ENCODE measurements around the gene BATF.

Gene BATF

GRCh38 chr14:75531660-75532317, 9.5 kb downstream of the BATF start:
- H3K4me3 ChIP-seq (replicated peaks; ENCODE audit: insufficient read depth, low read length), result no peak overlapping the region
- DNase-seq (ENCODE audit: low read depth in 1 of 2, low spot score in 1 of 2), result no peak
- TF ChIP-seq SPI1 (IDR thresholded peaks at IDR 0.05; ENCODE audit: borderline replicate concordance, low read depth), result no peak
- TF ChIP-seq GABPA (IDR thresholded peaks at IDR 0.05; ENCODE audit: low read depth), result no peak
- TF ChIP-seq, protein P1, sequence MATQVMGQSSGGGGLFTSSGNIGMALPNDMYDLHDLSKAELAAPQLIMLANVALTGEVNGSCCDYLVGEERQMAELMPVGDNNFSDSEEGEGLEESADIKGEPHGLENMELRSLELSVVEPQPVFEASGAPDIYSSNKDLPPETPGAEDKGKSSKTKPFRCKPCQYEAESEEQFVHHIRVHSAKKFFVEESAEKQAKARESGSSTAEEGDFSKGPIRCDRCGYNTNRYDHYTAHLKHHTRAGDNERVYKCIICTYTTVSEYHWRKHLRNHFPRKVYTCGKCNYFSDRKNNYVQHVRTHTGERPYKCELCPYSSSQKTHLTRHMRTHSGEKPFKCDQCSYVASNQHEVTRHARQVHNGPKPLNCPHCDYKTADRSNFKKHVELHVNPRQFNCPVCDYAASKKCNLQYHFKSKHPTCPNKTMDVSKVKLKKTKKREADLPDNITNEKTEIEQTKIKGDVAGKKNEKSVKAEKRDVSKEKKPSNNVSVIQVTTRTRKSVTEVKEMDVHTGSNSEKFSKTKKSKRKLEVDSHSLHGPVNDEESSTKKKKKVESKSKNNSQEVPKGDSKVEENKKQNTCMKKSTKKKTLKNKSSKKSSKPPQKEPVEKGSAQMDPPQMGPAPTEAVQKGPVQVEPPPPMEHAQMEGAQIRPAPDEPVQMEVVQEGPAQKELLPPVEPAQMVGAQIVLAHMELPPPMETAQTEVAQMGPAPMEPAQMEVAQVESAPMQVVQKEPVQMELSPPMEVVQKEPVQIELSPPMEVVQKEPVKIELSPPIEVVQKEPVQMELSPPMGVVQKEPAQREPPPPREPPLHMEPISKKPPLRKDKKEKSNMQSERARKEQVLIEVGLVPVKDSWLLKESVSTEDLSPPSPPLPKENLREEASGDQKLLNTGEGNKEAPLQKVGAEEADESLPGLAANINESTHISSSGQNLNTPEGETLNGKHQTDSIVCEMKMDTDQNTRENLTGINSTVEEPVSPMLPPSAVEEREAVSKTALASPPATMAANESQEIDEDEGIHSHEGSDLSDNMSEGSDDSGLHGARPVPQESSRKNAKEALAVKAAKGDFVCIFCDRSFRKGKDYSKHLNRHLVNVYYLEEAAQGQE (IDR thresholded peaks at IDR 0.05; ENCODE audit: insufficient replicate concordance, low read depth), result no peak
- no peak for TF ChIP-seq CTCF (IDR thresholded peaks at IDR 0.05; ENCODE audit: insufficient read depth, low read length)
- no peak for TF ChIP-seq POLR2AphosphoS5 (IDR thresholded peaks at IDR 0.05; ENCODE audit: low read depth)
- H3K27me3 ChIP-seq (ENCODE audit: insufficient read depth, poor library complexity, severe bottlenecking), result no peaks in the 10 kb centered on the region
- H3K27ac ChIP-seq (replicated peaks), result no peak overlapping the region

DNA sequence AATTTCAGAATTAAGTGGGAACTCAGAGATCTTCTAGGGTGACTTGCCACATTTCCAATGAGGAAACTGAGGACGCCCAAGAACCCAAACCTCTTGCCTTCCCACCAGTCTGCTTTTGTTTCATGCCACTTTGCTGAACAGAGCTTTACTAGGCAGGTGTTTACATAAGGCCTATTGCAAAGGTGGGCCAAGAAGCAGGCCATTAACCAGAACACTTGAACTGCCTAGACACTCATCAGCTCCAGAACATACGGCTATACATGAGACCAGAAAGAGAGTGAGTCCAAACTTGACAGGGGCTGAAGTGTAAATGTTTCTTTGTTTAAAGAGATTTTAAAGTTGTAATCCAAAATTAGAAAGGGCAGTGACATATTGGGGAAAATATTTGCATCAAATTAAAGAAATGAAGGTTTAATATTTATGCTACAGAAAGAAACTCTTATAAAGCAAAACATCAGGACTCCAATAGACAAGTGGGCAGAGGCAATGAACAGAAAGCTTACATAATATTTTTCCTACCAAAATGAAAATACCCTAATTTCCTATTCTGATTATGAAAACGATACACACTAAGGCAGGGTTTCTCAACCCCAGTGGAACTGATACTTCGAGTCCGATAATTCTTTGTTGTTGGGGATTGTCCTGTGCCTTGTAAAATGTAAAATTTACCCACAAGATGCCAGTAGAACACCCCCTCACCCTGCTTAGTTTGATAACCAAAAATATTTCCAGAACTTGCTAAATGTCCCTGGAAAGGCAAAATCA, 11.7 kb downstream of the BATF start:
- Histone ChIP-seq H3K27ac (replicated peaks) (no peak overlapping the region), H3K27me3 (ENCODE audit: insufficient read depth, poor library complexity, severe bottlenecking) (no peaks in the 10 kb centered on the region), H3K4me3 (replicated peaks; ENCODE audit: insufficient read depth, low read length) (no peak overlapping the region)
- TF ChIP-seq, protein P1 (IDR thresholded peaks at IDR 0.05; ENCODE audit: insufficient replicate concordance, low read depth), result no peak
- no peak for TF ChIP-seq GABPA (IDR thresholded peaks at IDR 0.05; ENCODE audit: low read depth)
- no peak for TF ChIP-seq CTCF (IDR thresholded peaks at IDR 0.05; ENCODE audit: insufficient read depth, low read length)
- no peak for TF ChIP-seq POLR2AphosphoS5 (IDR thresholded peaks at IDR 0.05; ENCODE audit: low read depth)
- TF ChIP-seq SPI1 (IDR thresholded peaks at IDR 0.05; ENCODE audit: borderline replicate concordance, low read depth), result no peak
- DNase-seq (ENCODE audit: low read depth in 1 of 2, low spot score in 1 of 2), result no peak

DNA sequence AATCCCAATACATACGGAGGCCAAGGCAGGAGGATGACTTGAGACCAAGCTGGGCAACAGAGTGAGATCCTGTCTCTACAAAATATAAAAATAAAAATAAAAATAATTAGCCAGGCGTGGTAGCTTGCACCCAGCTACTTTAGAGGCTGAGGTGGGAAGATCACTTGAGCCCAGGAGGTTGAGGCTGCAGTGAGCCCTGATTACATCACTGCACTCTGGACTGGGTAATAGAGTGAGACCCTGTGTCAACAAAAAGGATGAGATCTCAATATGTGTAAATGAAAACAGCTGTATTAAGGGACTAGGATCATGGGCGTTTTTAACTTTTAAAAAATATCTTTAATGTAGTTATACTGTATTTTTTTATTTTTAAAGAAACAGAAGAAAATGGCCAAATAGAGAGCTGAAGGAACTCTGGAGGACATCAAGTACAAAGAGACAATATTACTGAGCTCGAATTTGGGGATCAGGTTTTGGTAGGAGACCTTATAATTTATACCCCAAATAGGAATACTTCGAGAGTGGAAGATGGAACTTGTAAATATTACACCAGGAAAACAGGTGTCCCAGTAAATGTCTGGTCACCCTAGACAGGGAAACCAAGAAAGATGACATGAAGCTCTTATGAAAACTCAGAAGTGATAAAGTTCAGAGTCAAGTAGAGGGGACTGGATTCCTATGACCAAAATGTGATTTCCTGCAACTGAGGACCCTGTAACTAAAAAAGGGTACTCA, 13.1 kb downstream of the BATF start:
- DNase-seq (ENCODE audit: low read depth in 1 of 2, low spot score in 1 of 2), result no peak
- Histone ChIP-seq H3K4me3 (replicated peaks; ENCODE audit: insufficient read depth, low read length) (no peak overlapping the region), H3K27ac (replicated peaks) (no peak overlapping the region), H3K27me3 (ENCODE audit: insufficient read depth, poor library complexity, severe bottlenecking) (no peaks in the 10 kb centered on the region)
- no peak for TF ChIP-seq POLR2AphosphoS5 (IDR thresholded peaks at IDR 0.05; ENCODE audit: low read depth)
- TF ChIP-seq, protein P1 (IDR thresholded peaks at IDR 0.05; ENCODE audit: insufficient replicate concordance, low read depth), result no peak
- no peak for TF ChIP-seq GABPA (IDR thresholded peaks at IDR 0.05; ENCODE audit: low read depth)
- TF ChIP-seq CTCF (IDR thresholded peaks at IDR 0.05; ENCODE audit: insufficient read depth, low read length), result no peak
- TF ChIP-seq SPI1 (IDR thresholded peaks at IDR 0.05; ENCODE audit: borderline replicate concordance, low read depth), result no peak

Data from HL-60 (cell line).